GM18502 (cell line): ENCODE measurements around the gene SEZ6L2.
"Not testable (repeated sequence)": the region's sequence is repeated elsewhere in the genome, so short reads cannot be mapped to it uniquely, and the experiment has no call there.

Experiments used
- ATAC-seq: cut with Tn5 transposase; IDR thresholded peaks from one replicate; pipeline ENCODE4 v1.9.1; 2021; ENCODE audit warnings: mild to moderate bottlenecking; ENCODE audit not compliant: unreplicated experiment, poor library complexity

The SEZ6L2 gene

GRCh38 chr16:29899516-29900101 lies at the start of gene SEZ6L2:
SEZ6L2 (minus strand) TSS chr16:29899550; CDS start chr16:29899019, 531 bp downstream.
- ATAC-seq = no peak

GRCh38 chr16:29947897-29948296 lies 48.5 kb upstream of the SEZ6L2 start:
- no peak for ATAC-seq

GRCh38 chr16:29943846-29944799 lies 44.8 kb upstream of the SEZ6L2 start:
- no peak for ATAC-seq

- no peak for ATAC-seq
Measured at GRCh38 chr16:29940656-29941055, 41.3 kb upstream of the SEZ6L2 start.

GRCh38 chr16:29931750-29932149 lies 32.4 kb upstream of the SEZ6L2 start:
- not testable (repeated sequence) for ATAC-seq

GRCh38 chr16:29927070-29927905 lies 27.9 kb upstream of the SEZ6L2 start:
- ATAC-seq = no peak

DNA sequence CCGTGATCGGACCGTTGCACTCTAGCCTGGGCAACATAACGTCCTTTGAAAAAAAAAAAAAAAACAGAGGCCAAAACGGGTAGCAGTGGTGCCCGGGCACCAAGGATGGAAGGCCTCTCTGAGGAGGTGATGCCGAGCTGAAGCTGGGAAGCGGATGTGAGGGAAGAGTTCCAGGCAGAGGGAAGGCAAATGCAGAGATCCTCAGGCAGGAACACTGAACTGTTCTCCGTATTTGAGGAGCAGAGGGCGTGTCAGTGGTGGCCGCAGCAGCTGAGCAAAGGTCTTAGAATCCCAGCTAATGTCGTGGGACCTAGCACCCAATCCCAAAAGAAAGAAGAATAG lies 27.3 kb upstream of the SEZ6L2 start:
- no peak for ATAC-seq

- ATAC-seq = peak; percentile 91
Measured at GRCh38 chr16:29925781-29926710, 26.7 kb upstream of the SEZ6L2 start, which contains the start of gene KCTD13. KCTD13 (minus strand) TSS chr16:29926226; CDS start chr16:29926033, 193 bp downstream.

GRCh38 chr16:29925105-29925756 lies 25.9 kb upstream of the SEZ6L2 start:
- no peak for ATAC-seq

GRCh38 chr16:29922986-29923501 lies 23.7 kb upstream of the SEZ6L2 start:
- ATAC-seq = no peak

- no peak for ATAC-seq
Measured at GRCh38 chr16:29922326-29922725, 23.0 kb upstream of the SEZ6L2 start.

GRCh38 chr16:29921034-29921385 lies 21.7 kb upstream of the SEZ6L2 start:
- ATAC-seq = no peak

- no peak for ATAC-seq
Measured at GRCh38 chr16:29920288-29921033, 21.1 kb upstream of the SEZ6L2 start.

DNA sequence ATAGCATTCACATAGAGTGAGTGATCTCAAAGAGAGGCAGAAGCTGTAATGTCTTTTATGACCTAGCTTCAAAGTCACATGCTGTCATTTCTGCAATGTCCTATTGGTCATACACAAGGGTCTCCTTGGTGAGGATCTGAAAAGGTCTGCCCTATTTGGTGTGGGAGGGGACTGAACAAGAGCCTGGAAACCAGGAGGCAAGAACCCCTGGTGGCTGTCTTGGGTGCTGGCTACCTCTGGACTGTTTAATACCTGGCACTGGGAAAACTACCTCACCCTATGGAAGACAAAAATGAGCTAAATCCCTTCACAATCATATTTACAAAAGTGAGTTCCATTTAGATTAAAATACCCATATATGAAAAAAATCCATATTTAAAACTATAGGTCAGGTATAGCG lies 17.6 kb upstream of the SEZ6L2 start:
- no peak for ATAC-seq

DNA sequence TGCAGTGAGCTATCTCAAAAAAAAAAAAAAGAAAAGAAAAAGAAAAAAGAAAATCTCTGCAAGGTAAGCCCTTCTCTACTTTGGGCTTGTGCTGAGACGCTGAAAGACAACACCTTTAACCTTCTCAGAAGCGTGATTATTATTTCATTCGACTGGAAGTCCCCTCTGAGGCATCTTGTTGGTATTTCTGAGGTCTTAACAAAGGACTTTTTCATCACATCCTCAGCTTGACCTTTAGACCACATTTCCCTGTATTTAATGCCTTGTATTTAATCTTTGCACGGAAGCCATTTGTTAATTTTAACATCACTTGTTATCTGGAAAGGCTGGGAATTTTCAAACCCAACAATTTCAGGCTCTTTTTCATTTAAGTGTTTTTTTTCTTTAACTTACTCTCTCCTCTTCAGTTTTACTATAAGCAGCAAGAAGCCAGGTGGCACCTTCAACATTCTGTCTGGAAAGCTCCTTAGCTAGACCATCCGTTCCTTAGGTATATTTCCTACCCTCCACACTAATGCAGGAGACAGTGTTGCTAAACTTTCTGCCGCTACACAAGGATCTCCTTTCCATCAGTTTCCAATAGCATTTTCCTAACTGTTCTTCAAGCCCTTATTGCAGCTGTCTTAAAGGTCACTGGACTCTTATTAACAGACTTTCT lies 16.4 kb upstream of the SEZ6L2 start:
- ATAC-seq = no peak

GRCh38 chr16:29913514-29913913 lies 14.2 kb upstream of the SEZ6L2 start:
- ATAC-seq = no peak

GRCh38 chr16:29912087-29912486 lies 12.7 kb upstream of the SEZ6L2 start:
- ATAC-seq = no peak

GRCh38 chr16:29911676-29912010 lies 12.3 kb upstream of the SEZ6L2 start:
- no peak for ATAC-seq
